ENCODE data around the gene IFI27. TPM values are rescaled to one million over a fixed set of nuclear protein-coding genes. Genes with fewer than 3 reads are reported as not detected.
"Not testable (repeated sequence)": the region's sequence is repeated elsewhere in the genome, so short reads cannot be mapped to it uniquely, and the experiment has no call there.

IFI27 gene
- total RNA-seq, 1 experiment from 2014 or later = 4.3 TPM

- H3F3A ChIP-seq (ENCODE audit: low read length, unreplicated experiment) = no peaks in the 10 kb centered on the region
- POLR2A ChIA-PET (ENCODE audit: unreplicated experiment) = no interaction called here
- no peaks in the 10 kb centered on the region for H3K9me2 ChIP-seq (replicated peaks; ENCODE audit: low read length)
- TF ChIP-seq EZH2 (IDR thresholded peaks at IDR 0.05; ENCODE audit: low read length, unreplicated experiment) = no peak
- TF ChIP-seq, protein P1, sequence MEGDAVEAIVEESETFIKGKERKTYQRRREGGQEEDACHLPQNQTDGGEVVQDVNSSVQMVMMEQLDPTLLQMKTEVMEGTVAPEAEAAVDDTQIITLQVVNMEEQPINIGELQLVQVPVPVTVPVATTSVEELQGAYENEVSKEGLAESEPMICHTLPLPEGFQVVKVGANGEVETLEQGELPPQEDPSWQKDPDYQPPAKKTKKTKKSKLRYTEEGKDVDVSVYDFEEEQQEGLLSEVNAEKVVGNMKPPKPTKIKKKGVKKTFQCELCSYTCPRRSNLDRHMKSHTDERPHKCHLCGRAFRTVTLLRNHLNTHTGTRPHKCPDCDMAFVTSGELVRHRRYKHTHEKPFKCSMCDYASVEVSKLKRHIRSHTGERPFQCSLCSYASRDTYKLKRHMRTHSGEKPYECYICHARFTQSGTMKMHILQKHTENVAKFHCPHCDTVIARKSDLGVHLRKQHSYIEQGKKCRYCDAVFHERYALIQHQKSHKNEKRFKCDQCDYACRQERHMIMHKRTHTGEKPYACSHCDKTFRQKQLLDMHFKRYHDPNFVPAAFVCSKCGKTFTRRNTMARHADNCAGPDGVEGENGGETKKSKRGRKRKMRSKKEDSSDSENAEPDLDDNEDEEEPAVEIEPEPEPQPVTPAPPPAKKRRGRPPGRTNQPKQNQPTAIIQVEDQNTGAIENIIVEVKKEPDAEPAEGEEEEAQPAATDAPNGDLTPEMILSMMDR (conservative IDR thresholded peaks at IDR 0.05; ENCODE audit: low read depth, low read length) = no peak
- TF ChIP-seq EZH2phosphoT487 (IDR thresholded peaks at IDR 0.05; ENCODE audit: borderline replicate concordance, low read length) = no peak
- intact Hi-C loops (cut with micrococcal nuclease) = no loop called here
- no peaks in the 10 kb centered on the region for H4K20me1 ChIP-seq (ENCODE audit: low read length)
- H3K36me3 ChIP-seq (ENCODE audit: low read depth, low read length) = no peaks in the 10 kb centered on the region
- peaks cover 16% of the 10 kb centered on the region; the same call in 1 of the 2 replicates for H3K27me3 ChIP-seq (ENCODE audit: low read length)
- no TSS peak for BruUV-seq (replicated peaks)
- H3K4me3 ChIP-seq (ENCODE audit: low read length) = no peak overlapping the region
- no peaks in the 10 kb centered on the region for H3K79me2 ChIP-seq (ENCODE audit: low read length)
- CTCF ChIA-PET = no interaction called here
- no peaks in the 10 kb centered on the region for H3K4me1 ChIP-seq (ENCODE audit: insufficient read depth, low read length)
- H2AFZ ChIP-seq (ENCODE audit: low read length) = no peak overlapping the region
- DNase-seq (no peak), ATAC-seq (no peak)
- H3K4me2 ChIP-seq (ENCODE audit: low read length) = no peak overlapping the region
- no peak overlapping the region for H3K27ac ChIP-seq (ENCODE audit: low read length)
- no peak overlapping the region for H3K9ac ChIP-seq (ENCODE audit: low read length)
- H3K9me3 ChIP-seq (ENCODE audit: low read length) = no peaks in the 10 kb centered on the region
These were observed 43.3 kb downstream of the IFI27 start for GRCh38 chr14:94153750-94154342.

DNA sequence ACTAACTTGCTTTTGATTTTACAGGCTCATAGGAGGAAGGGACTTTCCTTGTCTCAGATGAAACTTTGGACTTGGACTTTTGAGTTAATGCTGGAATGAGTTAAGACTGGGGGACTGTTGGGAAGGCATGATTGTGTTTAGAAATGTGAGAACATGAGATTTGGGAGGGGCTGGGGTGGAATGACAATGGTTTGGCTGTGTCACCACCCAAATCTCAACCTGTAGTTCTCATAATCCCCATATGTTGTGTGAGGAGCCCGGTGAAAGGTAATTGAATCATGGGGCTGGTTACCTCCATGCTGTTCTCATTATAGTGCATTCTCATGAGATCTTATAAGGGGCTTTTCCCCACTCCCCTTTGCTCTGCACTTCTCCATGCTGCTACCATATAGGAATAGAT lies 45.6 kb downstream of the IFI27 start:
- BruUV-seq (replicated peaks); H3K79me2 ChIP-seq (ENCODE audit: low read length); CTCF ChIA-PET; DNase-seq; H3K9me2 ChIP-seq (replicated peaks; ENCODE audit: low read length); H2AFZ ChIP-seq (ENCODE audit: low read length); H3K9ac ChIP-seq (ENCODE audit: low read length); intact Hi-C loops (cut with micrococcal nuclease); H3K4me2 ChIP-seq (ENCODE audit: low read length); H3K4me1 ChIP-seq (ENCODE audit: insufficient read depth, low read length); ATAC-seq; H3F3A ChIP-seq (ENCODE audit: low read length, unreplicated experiment); H3K9me3 ChIP-seq (ENCODE audit: low read length); H3K36me3 ChIP-seq (ENCODE audit: low read depth, low read length); H3K27ac ChIP-seq (ENCODE audit: low read length); H3K4me3 ChIP-seq (ENCODE audit: low read length); POLR2A ChIA-PET (ENCODE audit: unreplicated experiment); H4K20me1 ChIP-seq (ENCODE audit: low read length): not testable (repeated sequence)
- peaks cover 16% of the 10 kb centered on the region; the same call in 1 of the 2 replicates for H3K27me3 ChIP-seq (ENCODE audit: low read length)

DNA sequence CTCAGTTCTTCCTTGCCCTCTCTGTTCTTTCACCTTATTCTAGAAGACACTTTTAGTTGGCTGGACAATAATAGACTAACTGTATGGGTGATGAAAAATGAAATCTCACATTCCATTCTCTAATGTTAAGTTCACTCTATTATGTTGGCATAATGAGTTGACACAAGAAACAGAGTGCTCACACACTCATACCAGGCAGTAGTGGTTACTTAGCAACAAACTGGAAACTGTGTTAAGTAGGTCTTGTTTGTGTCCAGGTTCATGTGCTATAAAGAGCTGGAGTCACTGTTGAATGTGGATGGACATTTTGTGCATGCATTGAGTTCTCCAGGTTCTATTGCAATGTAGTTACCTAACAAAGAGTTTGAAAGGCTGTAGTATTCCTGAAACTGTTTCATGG lies 46.7 kb downstream of the IFI27 start:
- no peaks in the 10 kb centered on the region for H3K9me2 ChIP-seq (replicated peaks; ENCODE audit: low read length)
- H2AFZ ChIP-seq (ENCODE audit: low read length) = no peak overlapping the region
- ATAC-seq (no peak), DNase-seq (no peak)
- intact Hi-C loops (cut with micrococcal nuclease) = no loop called here
- no peak overlapping the region for H3K4me3 ChIP-seq (ENCODE audit: low read length)
- no peaks in the 10 kb centered on the region for H3F3A ChIP-seq (ENCODE audit: low read length, unreplicated experiment)
- ChIA-PET POLR2A (ENCODE audit: unreplicated experiment) (no interaction called here), CTCF (no interaction called here)
- H3K9ac ChIP-seq (ENCODE audit: low read length) = no peak overlapping the region
- H3K79me2 ChIP-seq (ENCODE audit: low read length) = no peaks in the 10 kb centered on the region
- BruUV-seq (replicated peaks) = no TSS peak
- no peaks in the 10 kb centered on the region for H3K4me1 ChIP-seq (ENCODE audit: insufficient read depth, low read length)
- no peaks in the 10 kb centered on the region for H3K36me3 ChIP-seq (ENCODE audit: low read depth, low read length)
- no peak for TF ChIP-seq EZH2phosphoT487 (IDR thresholded peaks at IDR 0.05; ENCODE audit: borderline replicate concordance, low read length)
- no peak for TF ChIP-seq EZH2 (IDR thresholded peaks at IDR 0.05; ENCODE audit: low read length, unreplicated experiment)
- TF ChIP-seq, protein P1 (conservative IDR thresholded peaks at IDR 0.05; ENCODE audit: low read depth, low read length) = no peak
- no peak overlapping the region for H3K27ac ChIP-seq (ENCODE audit: low read length)
- H3K4me2 ChIP-seq (ENCODE audit: low read length) = no peak overlapping the region
- H3K27me3 ChIP-seq (ENCODE audit: low read length) = peaks cover 16% of the 10 kb centered on the region
- H4K20me1 ChIP-seq (ENCODE audit: low read length) = no peaks in the 10 kb centered on the region
- H3K9me3 ChIP-seq (ENCODE audit: low read length) = no peaks in the 10 kb centered on the region

All from PC-3 (cell line).